Ramos (cell line): ENCODE results near the gene ZNF205.
"Not testable (repeated sequence)": the region's sequence is repeated elsewhere in the genome, so short reads cannot be mapped to it uniquely, and the experiment has no call there.

ENCODE experiments used
- in situ Hi-C: fragments of 300-500 bp; cut with MboI; formaldehyde crosslinking; loops from one replicate; pipeline ENCODE4 v1.14.3; 2022; ENCODE audit warnings: low sequenced_read_pairs; ENCODE audit not compliant: unreplicated experiment

Gene ZNF205

GRCh38 chr16:3127745-3128144 is 15.4 kb downstream of the ZNF205 start:
- in situ Hi-C loops: no loop called here

GRCh38 chr16:3129137-3130131 is 17.0 kb downstream of the ZNF205 start:
- in situ Hi-C loops: no loop called here

GRCh38 chr16:3131755-3132377 is 19.5 kb downstream of the ZNF205 start:
- in situ Hi-C loops: no loop called here

- in situ Hi-C loops: no loop called here
Measured at GRCh38 chr16:3133844-3134243, 21.5 kb downstream of the ZNF205 start.

- in situ Hi-C loops: no loop called here
Measured at GRCh38 chr16:3134338-3135125, 22.1 kb downstream of the ZNF205 start, which contains the start of gene ZNF213. Gene ZNF213 (plus strand): TSS chr16:3135029. CDS start chr16:3137281, 2,252 bp downstream.

GRCh38 chr16:3135126-3135715 is 22.8 kb downstream of the ZNF205 start:
- in situ Hi-C loops: no loop called here

GRCh38 chr16:3137267-3137666 is 24.9 kb downstream of the ZNF205 start:
- in situ Hi-C loops: no loop called here

- in situ Hi-C loops: no loop called here
Measured at GRCh38 chr16:3138342-3138741, 26.0 kb downstream of the ZNF205 start.

- in situ Hi-C loops: no loop called here
Measured at GRCh38 chr16:3138823-3139426, 26.5 kb downstream of the ZNF205 start.

GRCh38 chr16:3139561-3139960 is 27.2 kb downstream of the ZNF205 start:
- in situ Hi-C loops: not testable (repeated sequence)

- in situ Hi-C loops: no loop called here
Measured at GRCh38 chr16:3140603-3141427, 28.4 kb downstream of the ZNF205 start.

GRCh38 chr16:3141781-3142311 is 29.5 kb downstream of the ZNF205 start:
- in situ Hi-C loops: no loop called here

- in situ Hi-C loops: no loop called here
Measured at GRCh38 chr16:3142327-3142726, 29.9 kb downstream of the ZNF205 start.

- in situ Hi-C loops: no loop called here
Measured at GRCh38 chr16:3142770-3143169, 30.4 kb downstream of the ZNF205 start.

GRCh38 chr16:3143189-3143588 is 30.8 kb downstream of the ZNF205 start:
- in situ Hi-C loops: no loop called here

GRCh38 chr16:3143598-3144320 is 31.4 kb downstream of the ZNF205 start:
- in situ Hi-C loops: no loop called here

- in situ Hi-C loops: no loop called here
Measured at GRCh38 chr16:3144321-3144983, 32.1 kb downstream of the ZNF205 start.

- in situ Hi-C loops: no loop called here
Measured at GRCh38 chr16:3145151-3145550, 32.8 kb downstream of the ZNF205 start.
